ENCODE measurements around the gene PHC2. TPM values are rescaled to one million over a fixed set of nuclear protein-coding genes. Genes with fewer than 3 reads are reported as not detected.

PHC2 gene
- total and polyA plus RNA-seq, 9 of the 15 experiments (the other 6 are each of a cell fraction or from before 2014, with no cell fraction given): 3.1 to 67.6 (median 34.6) TPM

DNA sequence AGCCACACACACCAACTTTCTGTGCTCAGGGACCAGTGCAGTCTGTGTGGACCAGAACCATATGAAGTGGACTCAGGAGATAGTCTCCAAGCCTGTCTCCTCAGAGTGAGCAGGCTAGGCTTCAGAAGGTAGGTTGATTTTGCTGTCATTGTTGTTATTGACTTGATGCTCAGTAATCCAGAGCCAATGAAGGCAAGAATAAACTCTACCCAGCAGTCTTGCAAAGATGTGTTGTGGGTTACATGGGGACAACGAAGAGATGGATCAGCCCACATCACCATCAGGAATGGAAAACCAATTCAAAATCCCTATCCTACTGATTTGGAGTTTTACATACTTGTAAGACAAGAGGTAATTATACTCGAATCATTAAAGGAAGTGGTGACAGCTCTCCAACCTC, 37.4 kb downstream of the PHC2 start (continued):
- TF ChIP-seq, protein P1, sequence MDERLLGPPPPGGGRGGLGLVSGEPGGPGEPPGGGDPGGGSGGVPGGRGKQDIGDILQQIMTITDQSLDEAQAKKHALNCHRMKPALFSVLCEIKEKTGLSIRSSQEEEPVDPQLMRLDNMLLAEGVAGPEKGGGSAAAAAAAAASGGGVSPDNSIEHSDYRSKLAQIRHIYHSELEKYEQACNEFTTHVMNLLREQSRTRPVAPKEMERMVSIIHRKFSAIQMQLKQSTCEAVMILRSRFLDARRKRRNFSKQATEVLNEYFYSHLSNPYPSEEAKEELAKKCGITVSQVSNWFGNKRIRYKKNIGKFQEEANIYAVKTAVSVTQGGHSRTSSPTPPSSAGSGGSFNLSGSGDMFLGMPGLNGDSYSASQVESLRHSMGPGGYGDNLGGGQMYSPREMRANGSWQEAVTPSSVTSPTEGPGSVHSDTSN (CRISPR knock-in tag; IDR thresholded peaks at IDR 0.05; ENCODE audit: low read depth): no peak
- TF ChIP-seq, protein P1 (tag; conservative IDR thresholded peaks at IDR 0.05; ENCODE audit: low read depth): no peak
- TF ChIP-seq KAT8 (IDR thresholded peaks at IDR 0.05; ENCODE audit: low read depth): no peak
- TF ChIP-seq, protein P2, sequence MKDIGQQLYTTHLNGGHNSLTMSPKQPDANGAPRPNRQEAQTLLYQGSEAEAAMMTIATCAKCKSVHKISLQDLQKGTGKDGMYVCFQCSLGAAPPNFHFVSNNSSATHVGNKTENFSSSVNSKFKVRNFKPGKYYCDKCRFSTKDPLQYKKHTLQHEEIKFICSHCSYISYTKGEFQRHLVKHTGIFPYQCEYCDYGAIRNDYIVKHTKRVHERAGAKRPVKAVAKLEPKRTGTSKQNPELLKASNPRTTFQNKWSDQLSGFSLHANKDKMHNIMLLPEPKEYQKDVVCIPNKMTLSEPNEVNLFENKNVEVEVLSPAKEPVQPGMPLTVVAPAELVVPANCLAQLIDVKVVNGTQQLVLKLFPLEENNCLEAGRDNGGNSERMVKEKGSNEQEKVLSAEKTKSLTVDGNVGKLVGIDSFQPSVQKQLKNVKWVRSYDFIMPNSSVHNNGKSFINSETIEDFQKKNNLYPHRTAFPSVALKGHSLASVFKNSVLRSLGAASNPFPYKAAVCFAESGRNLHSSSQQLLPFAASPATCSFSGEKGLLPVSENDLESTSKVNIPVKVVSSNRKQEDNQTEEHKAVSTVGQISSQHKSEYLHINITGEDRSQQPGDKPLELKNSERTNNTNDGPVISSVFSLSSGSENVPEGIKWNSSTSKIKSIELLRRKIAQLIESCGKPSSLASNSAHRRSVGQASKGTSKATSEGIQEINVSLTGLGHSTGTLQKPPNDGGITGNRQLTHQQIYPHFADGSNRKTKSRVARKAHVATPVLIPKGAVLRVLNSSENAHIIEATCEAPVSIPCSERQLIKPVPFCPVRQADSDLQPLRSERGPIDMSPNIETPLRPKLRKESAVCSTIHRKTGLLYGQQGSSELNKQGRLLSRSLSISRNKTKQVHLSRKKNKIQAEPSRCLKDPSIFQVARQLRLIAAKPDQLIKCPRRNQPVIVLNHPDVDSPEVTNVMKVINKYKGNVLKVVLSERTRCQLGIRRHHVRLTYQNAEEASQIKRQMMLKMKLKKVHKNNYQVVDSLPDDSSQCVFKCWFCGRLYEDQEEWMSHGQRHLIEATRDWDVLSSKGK (CRISPR knock-in tag; IDR thresholded peaks at IDR 0.05): no peak
- TF ChIP-seq, protein P3, sequence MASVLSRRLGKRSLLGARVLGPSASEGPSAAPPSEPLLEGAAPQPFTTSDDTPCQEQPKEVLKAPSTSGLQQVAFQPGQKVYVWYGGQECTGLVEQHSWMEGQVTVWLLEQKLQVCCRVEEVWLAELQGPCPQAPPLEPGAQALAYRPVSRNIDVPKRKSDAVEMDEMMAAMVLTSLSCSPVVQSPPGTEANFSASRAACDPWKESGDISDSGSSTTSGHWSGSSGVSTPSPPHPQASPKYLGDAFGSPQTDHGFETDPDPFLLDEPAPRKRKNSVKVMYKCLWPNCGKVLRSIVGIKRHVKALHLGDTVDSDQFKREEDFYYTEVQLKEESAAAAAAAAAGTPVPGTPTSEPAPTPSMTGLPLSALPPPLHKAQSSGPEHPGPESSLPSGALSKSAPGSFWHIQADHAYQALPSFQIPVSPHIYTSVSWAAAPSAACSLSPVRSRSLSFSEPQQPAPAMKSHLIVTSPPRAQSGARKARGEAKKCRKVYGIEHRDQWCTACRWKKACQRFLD (CRISPR knock-in tag; IDR thresholded peaks at IDR 0.05): no peak

Data from K562 (cell line).